ENCODE measurements around the gene PRR5.
"Not testable (repeated sequence)": the region's sequence is repeated elsewhere in the genome, so short reads cannot be mapped to it uniquely, and the experiment has no call there.

PRR5 gene

DNA sequence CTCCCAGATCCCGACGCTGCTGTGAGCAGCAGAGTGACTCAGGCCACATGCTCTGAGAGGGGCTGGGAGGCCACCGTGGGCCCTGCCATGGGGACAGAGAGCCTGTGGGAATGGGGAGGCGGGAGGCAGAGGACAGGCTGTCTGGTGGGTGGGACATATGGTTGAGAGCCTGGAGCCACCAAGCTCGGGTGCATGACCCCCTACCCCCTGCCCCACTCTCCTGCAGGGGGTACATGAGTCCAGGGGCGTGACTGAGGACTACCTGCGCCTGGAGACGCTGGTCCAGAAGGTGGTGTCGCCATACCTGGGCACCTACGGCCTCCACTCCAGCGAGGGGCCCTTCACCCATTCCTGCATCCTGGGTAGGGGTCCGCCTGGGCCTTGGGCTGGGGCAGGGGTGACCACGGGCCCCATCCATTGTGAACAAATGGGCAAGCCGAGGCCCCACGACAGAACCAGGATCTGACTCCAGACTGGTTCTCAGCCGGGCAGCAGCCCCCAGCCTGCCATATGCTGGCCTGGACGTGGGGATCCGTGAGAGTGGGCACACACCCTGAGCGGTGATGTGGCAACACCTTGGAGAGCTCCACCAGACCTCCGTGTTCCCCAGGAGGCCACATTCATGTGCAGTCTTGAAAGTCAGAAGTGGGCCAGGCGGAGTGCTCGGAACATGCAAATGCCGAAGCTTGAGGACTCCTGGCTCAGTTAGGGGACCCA lies 33.0 kb downstream of the PRR5 start:
- no peak for DNase-seq (ENCODE audit: low read depth, low spot score)

DNA sequence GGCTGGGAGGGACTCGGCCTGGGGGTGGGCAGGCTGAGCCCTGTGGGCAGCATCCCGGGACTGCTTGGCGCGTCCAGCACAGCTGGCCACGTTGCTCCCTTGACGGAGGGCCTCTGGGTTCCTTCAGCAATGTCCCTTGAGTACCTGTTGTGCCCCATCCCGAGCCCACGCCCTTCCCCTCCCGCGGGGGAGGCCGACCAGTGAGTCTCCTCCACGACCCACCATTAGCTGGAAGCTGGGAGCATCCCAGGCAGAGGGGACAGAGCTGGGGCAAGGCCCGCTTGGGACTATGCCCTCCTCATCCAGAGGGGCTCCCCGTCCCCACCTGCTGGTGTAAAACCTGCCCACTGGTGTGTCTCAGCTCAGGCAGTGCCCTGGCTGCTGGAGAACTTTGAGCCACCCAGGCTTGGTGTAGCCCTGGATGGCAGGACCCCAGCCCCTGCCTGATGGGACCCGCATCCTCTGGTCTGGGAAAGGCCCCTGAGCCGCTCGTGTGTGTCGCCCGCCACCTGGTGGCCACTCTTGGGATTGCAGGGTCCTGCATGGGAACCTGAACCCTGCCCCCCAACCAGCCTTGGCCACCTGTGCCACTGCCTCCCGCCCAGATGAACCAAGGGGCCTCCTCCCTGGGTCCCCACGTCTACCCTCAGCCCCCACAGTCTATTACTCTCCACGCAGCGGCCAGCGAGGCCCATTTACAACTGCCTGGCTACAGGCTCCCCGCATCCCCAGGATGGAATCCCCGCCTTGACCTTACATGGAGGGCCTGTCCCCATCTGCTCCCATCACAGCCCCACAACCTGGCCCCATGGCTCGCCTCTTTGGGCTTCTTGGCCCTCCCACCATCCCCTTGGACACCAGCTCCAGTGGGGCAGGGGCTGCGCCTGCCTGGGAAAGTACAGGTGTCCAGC lies 33.8 kb downstream of the PRR5 start:
- DNase-seq (ENCODE audit: low read depth, low spot score) = no peak

DNA sequence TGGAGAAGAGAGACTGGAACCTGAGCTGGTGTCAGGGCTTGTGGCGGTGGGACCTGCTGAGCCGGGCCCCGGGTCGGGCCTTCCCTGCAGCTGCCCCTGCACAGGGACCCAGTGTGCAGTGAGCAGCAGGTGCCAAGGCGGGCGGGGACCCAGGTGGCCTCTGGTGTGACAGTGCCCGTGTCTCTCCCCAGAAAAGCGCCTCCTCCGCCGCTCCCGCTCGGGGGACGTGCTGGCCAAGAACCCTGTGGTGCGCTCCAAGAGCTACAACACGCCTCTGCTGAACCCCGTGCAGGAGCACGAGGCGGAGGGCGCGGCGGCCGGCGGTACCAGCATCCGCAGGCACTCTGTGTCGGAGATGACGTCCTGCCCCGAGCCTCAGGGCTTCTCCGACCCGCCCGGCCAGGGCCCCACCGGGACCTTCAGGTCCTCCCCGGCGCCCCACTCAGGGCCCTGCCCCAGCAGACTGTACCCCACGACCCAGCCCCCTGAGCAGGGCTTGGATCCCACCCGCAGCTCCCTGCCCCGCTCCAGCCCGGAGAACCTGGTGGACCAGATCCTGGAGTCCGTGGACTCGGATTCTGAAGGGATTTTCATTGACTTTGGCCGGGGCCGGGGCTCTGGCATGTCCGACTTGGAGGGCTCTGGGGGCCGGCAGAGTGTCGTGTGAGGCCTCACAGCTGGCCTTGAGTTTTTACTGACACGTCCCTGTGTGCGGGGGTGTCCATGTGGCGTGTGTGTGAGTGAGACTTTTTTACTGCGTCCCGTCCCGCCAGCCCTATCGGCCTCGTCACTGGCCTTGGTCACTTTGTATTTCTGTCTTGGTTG lies 34.8 kb downstream of the PRR5 start:
- no peak for DNase-seq (ENCODE audit: low read depth, low spot score)

DNA sequence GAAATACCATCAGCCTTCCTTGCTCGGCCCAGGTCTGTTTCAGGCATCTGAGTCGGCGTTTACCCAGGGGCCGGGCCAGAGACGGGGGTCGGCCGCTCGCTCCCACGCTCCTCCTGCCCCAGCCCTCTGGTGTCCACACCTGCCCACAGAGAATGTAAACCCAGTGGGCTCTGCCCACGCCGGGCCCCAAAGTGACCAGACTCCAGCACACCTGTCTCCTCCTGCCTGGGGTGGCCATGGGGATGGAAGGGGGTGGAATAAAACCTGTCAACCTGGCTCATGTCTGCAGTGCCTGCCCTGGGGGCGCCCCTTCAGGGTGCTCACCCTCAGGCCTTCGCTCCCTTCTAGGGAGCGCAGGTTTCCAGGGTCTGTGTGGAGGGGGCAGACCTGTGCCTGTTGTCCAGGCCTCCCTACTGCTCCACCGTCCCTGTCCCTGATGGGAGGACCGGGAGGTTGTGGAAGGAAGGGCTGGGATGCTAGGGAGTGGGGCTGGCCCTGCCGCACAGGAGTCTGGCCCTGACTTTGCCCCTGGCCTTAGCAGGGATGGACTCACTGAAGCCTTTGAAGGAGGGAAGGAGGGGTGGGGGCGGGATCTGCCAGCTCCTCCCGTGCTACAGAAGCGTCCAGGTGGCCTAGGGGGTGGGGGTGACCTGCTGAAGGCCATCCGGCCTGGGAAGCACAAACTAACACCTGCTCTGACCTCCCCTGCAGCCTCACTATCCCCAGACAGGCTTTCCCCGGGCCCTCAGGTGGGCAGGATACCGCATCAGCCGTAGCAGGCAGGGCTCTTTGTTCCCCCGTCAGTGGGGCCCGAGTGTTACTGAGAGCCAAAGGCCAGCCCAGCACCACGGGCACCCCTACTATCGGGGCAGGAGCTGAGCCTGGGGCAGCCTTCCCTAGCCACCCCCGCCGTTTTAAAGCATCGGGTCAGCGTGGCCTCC lies 35.7 kb downstream of the PRR5 start:
- no peak for DNase-seq (ENCODE audit: low read depth, low spot score)

DNA sequence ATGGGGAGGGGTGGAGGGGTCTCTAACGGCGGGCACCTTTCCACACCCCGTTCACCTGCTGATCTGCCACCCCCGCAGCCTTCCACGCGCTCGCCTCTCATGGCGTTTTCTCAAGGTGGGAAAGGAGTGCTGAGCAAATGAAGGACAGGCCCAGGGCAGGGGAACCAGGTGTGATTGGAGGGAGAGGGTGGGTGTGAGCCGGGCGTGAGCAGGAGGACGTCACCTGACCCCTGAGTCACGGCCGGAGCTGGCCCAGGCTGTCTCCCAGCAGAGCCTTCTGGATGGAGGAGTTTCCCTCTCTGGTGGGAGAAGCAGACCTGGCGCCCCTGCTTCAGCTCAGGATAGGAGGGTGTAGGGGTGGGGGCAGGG lies 36.3 kb downstream of the PRR5 start:
- DNase-seq (ENCODE audit: low read depth, low spot score) = no peak

DNA sequence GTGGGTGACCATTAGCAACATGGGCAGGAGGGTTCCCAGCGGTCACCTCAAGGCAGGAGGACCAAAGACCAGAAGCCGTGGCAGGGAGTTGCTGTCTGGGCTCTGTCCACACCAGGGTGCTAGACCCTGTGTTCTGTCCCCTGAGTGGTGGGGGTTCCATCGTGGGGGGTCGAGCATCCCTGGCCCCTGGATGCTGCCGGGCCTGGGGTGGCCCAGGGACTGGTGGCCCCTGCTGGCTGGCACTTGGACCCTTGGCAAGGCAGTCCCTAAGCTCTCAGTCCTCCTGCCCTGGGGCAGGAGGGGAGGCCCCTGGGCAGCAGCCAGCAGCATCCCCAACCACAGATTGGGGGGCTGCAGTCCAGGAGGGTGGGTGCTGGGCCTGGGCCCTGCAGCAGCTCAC lies 37.0 kb downstream of the PRR5 start:
- DNase-seq (ENCODE audit: low read depth, low spot score) = no peak

DNA sequence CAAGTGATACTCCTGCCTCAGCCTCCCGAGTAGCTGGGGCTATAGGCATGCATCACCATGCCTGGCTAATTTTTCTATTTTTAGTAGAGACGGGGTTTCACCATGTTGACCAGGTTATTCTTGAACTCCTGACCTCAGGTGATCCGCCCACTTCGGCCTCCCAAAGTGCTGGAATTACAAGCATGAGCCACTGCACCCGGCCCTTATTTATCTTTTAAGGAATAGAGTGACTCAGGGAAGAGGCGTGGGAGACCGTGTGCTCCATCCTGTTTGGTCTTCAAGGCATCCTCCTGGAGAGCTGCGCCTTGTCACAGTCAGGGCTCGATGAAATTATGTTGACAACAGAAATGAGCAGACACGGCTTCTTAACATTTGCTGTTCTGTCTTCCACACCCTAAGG lies 37.7 kb downstream of the PRR5 start:
- DNase-seq (ENCODE audit: low read depth, low spot score) = not testable (repeated sequence)

DNA sequence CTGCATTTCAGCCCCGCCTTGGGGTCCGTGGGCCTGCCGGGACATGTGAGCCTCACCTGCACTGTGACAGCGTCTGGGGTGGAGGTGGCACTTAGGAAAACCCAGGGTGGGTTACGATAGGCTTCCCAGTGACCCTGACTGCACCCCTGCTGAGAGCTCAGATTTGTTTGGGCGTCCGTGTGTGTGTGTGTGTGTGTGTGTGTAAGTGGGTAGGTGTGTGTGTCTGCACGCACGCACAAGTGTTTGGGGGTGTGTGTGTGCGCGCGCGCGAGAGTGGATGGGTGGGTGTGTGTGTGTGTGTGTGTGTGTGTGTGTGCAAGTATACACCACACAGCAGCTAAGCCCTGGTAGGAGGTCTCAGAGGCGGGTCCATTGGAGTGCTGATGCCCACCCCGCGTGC lies 38.3 kb downstream of the PRR5 start:
- DNase-seq (ENCODE audit: low read depth, low spot score) = no peak

DNA sequence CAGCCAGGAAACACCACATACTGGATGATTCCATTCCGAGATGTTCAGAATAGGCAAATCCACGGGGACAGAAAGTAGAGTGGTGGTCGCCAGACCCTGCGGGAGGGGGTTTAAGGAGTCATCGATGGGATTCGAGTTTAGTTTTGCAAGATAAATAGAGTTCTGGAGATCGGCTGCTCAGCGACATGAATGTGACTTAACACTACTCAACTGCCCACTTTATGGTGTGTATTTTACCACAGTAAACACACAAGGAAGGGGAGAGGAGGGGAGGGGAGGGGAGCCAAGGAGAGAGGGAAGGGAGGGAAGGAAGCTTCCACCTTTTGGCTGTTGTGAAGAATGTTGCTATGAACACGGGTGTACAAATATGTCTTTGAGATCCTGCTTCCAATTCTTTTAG lies 39.9 kb downstream of the PRR5 start:
- DNase-seq (ENCODE audit: low read depth, low spot score) = no peak

DNA sequence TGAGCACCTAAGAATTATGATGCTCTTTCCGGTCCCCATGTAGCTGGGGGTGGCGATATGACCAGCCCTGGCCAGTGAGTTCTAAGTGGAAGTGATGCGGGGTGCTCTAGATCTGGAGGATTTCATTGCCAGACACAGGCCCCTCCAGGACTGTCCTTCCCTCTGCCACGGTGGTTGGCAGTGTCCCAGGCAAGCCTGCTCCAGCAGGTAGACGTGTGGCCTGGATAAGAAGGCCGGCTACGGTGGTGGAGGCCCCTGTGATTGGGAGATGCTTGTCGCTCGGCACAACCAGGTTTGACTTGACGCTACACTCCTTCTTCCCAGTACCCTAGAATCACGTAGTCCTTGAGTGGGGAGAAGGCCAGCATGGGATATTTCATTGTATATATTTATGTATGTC lies 41.2 kb downstream of the PRR5 start:
- DNase-seq (ENCODE audit: low read depth, low spot score) = no peak

DNA sequence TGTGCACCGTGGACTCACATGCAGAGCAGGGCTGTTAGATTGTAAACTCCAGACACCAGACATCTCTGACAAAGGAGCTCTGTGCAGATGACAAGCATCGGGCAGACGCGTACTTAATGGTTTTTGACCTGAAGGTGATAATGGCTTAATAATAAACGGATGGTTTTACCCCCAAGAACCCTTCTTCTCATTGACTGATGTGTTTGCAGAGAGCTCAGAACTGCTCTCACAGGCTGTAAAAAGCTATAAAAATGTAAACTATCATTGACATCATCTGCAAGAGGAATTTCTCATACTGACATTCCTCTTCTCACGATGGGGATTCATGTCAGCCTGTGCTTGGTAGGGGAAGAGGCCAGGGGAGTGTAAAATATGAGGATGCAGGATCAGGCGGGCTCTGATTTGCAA lies 41.8 kb downstream of the PRR5 start:
- no peak for DNase-seq (ENCODE audit: low read depth, low spot score)

DNA sequence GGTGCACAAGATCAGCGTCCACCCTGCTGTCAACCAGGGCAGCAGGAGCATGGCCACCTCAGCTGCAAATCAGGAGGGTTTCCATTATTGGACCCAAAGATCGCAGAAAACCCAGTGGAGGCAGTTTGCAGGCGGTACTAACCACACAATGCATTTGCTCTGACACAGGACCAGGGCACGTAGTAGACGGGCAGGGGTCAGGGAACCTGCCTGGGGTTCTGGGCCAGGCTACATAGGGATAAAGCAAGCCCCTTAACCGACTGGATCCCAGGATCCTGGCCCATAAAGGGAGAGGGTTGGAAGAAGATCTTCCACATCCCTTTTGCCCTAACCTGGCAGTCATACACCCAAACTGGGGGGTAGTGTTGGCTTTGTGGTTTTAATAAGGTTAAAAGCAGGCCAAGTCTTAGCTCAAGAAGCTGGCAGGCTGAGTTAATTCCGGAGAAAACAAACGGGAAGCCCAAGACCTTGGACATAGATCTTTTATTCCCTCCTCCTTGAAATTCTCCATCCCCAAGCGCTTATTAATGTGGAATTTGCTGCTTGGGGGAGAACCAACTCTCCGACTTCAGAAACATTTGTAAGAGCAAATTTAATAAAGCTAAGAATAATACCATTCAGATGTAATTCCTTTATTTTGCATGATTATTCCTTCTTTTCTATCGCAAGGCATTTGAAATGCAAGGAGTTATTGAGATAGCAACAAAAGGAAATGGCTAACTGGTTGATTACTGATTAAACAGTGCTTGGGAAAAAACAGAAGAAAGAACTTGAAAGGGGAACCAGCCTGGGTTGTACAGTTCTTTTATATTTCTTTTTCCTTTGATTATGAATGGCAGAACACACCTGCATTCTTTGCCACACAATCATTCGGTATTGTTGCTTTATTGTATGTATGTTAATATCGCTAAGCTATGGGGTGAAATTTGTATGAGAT lies 44.1 kb downstream of the PRR5 start:
- DNase-seq (ENCODE audit: low read depth, low spot score) = no peak

DNA sequence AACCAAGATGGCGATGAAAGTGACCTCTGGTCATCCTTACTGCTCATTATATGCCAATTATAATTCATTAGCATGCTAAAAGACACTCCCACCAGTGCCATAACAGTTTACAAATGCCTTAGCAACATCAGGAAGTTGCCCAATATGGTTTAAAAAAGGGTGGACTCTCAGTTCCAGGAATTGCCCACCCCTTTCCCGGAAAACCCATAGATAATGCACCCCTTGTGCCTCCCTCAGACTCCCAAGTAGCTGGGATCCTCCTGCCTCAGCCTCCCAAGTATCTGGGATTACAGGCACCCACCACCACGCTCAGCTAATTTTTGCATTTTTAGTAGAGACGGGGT lies 45.8 kb downstream of the PRR5 start:
- DNase-seq (ENCODE audit: low read depth, low spot score) = not testable (repeated sequence)

DNA sequence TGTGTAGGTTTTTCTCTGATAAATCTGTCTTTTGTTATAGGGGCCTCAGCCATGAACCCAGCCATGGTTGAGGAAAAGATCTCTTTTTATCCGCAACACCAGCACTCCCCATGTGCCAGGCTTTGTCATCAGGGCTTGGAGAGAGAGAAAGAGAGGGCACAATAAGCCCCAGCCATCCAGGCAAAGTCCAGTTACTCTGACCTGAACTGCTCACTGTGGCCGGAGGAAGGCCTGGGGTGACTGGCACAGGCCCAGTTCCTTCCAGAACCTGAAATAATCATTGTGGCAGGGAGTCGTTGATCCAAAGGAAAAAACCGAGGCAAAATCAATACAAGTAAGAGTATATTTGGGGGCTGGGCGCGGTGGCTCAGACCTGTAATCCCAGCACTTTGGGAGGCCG lies 46.5 kb downstream of the PRR5 start:
- DNase-seq (ENCODE audit: low read depth, low spot score) = no peak

DNA sequence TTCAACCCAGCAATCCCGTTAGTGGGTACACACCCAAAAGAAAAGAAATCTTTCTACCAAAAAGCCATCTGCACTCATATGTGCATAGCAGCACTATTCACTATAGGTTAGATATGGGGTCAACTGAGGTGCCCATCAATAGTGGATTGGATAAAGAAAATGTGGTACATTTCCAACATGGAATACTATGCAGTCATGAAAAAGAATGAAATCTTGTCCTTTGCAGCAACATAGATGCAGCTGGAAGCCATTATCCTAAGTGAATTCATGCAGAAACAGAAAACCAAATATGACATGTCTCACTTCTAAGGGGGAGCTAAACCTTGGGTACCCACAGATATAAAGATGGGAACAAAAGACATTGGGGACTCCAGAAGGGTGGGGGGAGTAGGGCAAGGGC lies 48.5 kb downstream of the PRR5 start:
- no peak for DNase-seq (ENCODE audit: low read depth, low spot score)

DNA sequence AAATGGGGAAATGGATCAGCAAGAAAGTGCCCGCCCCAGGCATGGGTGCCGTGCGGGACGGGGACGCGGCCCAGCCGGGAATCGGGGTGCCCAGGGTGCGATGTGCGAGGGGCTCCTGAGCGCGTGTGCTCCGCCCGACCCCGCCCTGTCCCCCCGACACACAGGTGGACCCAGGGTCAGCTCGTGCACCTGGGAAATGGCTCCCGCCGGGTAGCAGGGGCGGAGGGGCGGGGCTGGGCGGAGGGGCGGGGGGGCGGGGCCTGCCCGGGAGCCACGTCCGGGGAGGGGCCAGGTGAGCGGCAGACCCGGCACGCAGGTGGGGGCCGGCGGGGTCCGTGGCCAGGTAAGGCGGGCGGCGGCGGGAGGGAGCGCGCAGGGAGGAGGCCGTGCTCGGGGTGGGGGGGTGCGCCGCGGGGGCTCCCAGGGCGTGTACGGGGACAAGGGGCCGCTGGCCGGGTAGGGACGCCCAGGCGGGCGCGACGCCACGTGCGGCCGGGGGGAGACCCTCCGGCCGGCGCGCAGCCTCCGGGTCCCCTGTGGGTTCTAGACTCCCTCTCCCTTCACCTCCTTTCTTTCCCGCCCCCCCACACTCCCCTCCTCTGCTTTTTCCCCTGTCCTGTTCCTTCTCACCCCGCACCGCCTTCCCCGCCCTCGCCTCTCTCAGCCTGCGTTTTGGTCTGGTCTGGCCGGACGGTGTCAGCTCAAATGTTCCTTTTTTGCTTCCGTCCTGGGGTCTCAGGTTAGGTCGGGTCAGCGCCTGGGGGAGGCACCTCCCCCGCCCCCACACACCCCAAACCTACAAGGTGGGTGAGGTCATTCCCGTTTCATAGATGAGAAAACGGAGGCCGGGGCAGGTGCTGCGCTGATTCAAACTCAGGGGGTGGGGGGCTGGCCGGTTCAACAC lies 50.5 kb downstream of the PRR5 start, which contains the start of gene ARHGAP8:
Gene ARHGAP8, plus strand, starts transcription at position 291 of the 904 bp plus-strand sequence. CDS start 33,953 bp downstream, outside the sequence.
- no peak for DNase-seq (ENCODE audit: low read depth, low spot score)

DNA sequence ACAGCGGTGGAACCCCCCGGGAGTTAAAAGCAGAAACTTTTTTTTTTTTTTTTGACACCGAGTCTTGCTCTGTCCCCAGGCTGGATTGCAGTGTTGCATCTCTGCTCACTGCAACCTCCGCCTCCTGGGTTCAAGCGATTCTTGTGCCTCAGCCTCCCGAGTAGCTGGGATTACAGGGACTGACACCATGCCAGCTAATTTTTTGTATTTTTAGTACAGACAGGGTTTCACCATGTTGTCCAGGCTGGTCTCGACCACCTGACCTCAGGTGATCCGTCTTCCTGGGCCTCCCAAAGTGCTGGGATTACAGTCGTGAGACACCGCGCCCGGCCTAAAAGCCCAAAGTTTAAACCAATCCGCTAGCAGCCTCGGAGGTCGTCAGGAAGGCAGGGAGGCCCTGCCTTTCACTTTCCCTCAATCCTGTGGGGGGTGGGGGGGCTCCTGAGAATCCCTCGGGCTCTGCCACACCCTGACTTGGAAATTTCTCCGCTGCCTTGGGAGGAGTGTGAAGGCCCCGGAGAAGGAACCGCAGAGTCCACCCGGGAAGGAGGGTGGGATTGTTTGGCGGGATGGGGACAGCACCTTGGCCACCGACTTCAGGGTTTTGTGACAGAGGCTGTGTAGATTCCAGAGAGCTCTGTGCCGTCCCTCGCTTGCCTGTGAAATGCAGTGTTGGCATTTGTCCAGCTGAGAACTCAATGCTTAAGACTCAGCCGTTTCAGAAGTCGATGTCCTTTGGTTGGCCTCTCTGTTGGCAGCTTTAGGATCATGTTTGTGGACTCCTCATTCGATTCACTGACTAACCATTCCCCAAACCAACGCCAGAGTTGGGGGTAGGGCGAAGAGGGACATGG lies 51.4 kb downstream of the PRR5 start:
- DNase-seq (ENCODE audit: low read depth, low spot score) = no peak

DNA sequence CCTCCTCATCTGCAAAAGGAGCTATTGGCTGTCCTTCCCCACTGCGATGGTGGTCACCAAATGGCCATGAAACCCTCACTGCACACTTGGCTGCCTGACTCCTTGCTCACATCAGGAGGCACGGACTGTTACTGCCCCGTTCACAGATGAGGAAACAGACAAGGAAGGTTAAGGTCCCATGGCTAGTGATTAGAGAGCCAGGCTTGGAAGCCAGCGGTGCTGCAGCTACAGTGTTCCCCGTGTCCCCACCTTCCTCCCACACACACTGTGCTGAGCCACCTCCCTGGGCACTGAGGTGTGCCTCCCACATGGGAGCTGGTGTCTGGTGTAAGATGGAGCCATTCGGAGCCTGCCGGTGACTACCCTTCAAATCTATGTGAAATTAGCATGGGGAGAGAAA lies 53.0 kb downstream of the PRR5 start:
- no peak for DNase-seq (ENCODE audit: low read depth, low spot score)

Data from brain pericyte (primary cell).